BJ (cell line): ENCODE data around the gene TTLL5. TPM values are rescaled to one million over a fixed set of nuclear protein-coding genes. Genes with fewer than 3 reads are reported as not detected.

Experiments used
- CTCF ChIA-PET: fragments of 350-600 bp; formaldehyde crosslinking; extraction: SDS; loops from one replicate; lab custom pipeline; 2021; ENCODE audit warnings: antibody characterized with exemption, inconsistent platforms; lab: Yijun Ruan, JAX
- POLR2A ChIA-PET: fragments of 300-600 bp; sonication (Branson Sonifier 250); formaldehyde crosslinking; extraction: SDS; loops from one replicate; lab custom pipeline; 2021; ENCODE audit warnings: antibody characterized with exemption; lab: Charles Lee
- DNase-seq: peaks from one replicate; pipeline ENCODE4 v3.0.0-alpha.2; 2011; ENCODE audit warnings: low read depth
- H3K27me3 ChIP-seq: 2 replicates; pipeline ENCODE4 v1.6.0; 2011; ENCODE audit warnings: low read length; ENCODE audit not compliant: control insufficient read depth, insufficient read depth
- H3K36me3 ChIP-seq: 2 replicates; pipeline ENCODE4 v1.5.1; 2011; ENCODE audit warnings: low read length; ENCODE audit not compliant: control insufficient read depth, insufficient read depth
- H3K4me3 ChIP-seq: 2 replicates; pipeline ENCODE4 v1.5.1; 2011; ENCODE audit warnings: low read depth, mild to moderate bottlenecking, control low read depth, low read length
- polyA plus RNA-seq: library from polyadenylated mRNA; depleted of rRNA; stranded (reverse); fragments of >200 nt; gene quantifications from 2 replicates; pipeline ENCODE4 v1.2.3, GENCODE V29; 2011
- TF ChIP-seq, protein P1 (sequence below): IDR thresholded peaks from 2 replicates; pipeline ENCODE4 v1.5.1; 2011; ENCODE audit warnings: low read depth, mild to moderate bottlenecking, control low read depth, inconsistent platforms, low read length, moderate library complexity; ENCODE audit not compliant: insufficient read depth

The TTLL5 gene
- polyA plus RNA-seq, 1 experiment, result 9.9 TPM

DNA sequence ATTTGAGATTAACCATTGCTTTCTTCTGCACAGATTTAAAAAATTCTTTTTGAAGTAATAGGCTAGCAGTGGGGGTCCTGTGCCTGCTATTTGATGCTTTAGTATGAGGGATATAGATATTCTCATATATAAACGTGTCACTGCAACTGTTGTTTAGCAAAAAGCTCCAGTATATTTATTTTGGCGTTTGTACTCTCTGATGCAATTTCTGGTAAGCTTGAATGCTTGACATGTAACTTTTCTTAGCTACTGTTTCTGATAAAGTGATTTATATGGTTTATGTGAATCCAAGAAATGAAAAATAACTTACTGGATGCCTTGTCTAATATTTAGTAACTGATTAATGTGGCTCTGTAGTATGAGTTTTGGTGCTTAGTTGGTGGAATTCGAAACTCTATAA is 77.1 kb downstream of the TTLL5 start:
- POLR2A ChIA-PET, result no interaction called here
- CTCF ChIA-PET, result interaction anchor here (0.6 to 3.2 kb wide), 3 partner anchors 14 to 29 kb away, joined by 3 to 9 read pairs (median 8); no protein-coding TSS in a partner anchor
- no peaks in the 10 kb centered on the region for H3K36me3 ChIP-seq
- TF ChIP-seq, protein P1, sequence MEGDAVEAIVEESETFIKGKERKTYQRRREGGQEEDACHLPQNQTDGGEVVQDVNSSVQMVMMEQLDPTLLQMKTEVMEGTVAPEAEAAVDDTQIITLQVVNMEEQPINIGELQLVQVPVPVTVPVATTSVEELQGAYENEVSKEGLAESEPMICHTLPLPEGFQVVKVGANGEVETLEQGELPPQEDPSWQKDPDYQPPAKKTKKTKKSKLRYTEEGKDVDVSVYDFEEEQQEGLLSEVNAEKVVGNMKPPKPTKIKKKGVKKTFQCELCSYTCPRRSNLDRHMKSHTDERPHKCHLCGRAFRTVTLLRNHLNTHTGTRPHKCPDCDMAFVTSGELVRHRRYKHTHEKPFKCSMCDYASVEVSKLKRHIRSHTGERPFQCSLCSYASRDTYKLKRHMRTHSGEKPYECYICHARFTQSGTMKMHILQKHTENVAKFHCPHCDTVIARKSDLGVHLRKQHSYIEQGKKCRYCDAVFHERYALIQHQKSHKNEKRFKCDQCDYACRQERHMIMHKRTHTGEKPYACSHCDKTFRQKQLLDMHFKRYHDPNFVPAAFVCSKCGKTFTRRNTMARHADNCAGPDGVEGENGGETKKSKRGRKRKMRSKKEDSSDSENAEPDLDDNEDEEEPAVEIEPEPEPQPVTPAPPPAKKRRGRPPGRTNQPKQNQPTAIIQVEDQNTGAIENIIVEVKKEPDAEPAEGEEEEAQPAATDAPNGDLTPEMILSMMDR, result no peak
- no peak for DNase-seq
- H3K27me3 ChIP-seq, result no peaks in the 10 kb centered on the region
- no peak overlapping the region for H3K4me3 ChIP-seq

DNA sequence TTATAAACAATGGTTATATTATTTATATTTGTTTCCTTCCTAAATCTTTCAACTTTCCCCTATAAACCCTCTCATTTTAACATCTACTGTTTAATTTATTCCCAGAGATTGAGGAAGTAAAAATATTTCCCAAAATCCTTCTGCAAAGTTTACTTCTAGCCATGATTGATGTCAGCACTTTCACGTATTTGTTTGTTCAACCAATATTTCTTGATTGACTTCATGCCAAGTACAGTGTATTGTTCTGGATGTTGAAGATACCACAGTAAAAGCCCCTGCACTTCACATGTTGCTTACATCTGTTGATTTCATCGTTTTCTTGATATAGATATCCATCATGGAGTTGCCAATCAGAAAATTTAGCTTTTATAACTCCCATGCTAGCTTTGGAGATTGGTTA is 81.8 kb downstream of the TTLL5 start:
- Histone ChIP-seq H3K36me3 (no peaks in the 10 kb centered on the region), H3K27me3 (no peaks in the 10 kb centered on the region), H3K4me3 (no peak overlapping the region)
- ChIA-PET POLR2A (no interaction called here), CTCF (no interaction called here)
- TF ChIP-seq, protein P1, result no peak
- DNase-seq, result no peak

GRCh38 chr14:75747899-75748298 is 86.9 kb downstream of the TTLL5 start:
- no peak for DNase-seq
- ChIA-PET CTCF (interaction anchor here (1.1 to 1.8 kb wide), 3 partner anchors 9 to 159 kb away, joined by 4 to 6 read pairs (median 5); no protein-coding TSS in a partner anchor), POLR2A (no interaction called here)
- TF ChIP-seq, protein P1, result no peak
- H3K4me3 ChIP-seq, result no peak overlapping the region
- no peaks in the 10 kb centered on the region for H3K27me3 ChIP-seq
- H3K36me3 ChIP-seq, result no peaks in the 10 kb centered on the region

DNA sequence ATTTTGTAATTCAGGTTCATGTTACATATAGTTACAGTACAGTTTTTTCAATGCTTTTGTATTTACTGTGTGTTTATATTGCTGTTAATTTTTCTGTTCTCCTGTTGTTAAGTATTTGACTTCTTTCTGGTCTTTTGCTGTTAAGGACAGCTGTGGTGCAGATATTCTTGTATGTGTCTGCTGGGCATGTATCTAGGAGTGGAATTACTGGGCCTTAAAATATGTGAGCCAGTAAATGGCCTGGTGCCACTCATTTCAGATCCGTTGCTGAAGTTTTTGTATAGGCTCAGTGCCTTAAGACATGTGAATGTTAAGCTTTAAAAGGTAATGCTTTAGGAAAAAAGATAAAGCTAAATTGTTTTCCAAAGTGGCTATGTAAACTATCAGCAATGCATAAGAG is 87.3 kb downstream of the TTLL5 start:
- no peaks in the 10 kb centered on the region for H3K36me3 ChIP-seq
- H3K27me3 ChIP-seq, result no peaks in the 10 kb centered on the region
- TF ChIP-seq, protein P1, result no peak
- CTCF ChIA-PET, result interaction anchor here (1.1 to 1.8 kb wide), 3 partner anchors 9 to 159 kb away, joined by 4 to 6 read pairs (median 5); no protein-coding TSS in a partner anchor
- POLR2A ChIA-PET, result no interaction called here
- DNase-seq, result no peak
- no peak overlapping the region for H3K4me3 ChIP-seq

GRCh38 chr14:75751296-75751695 is 90.2 kb downstream of the TTLL5 start:
- POLR2A ChIA-PET, result no interaction called here

More at GRCh38 chr14:75751296-75751695, 90.2 kb downstream of the TTLL5 start:
- Histone ChIP-seq H3K4me3 (no peak overlapping the region), H3K36me3 (no peaks in the 10 kb centered on the region), H3K27me3 (no peaks in the 10 kb centered on the region)
- CTCF ChIA-PET, result no interaction called here
- TF ChIP-seq, protein P1, result no peak
- DNase-seq, result no peak
